Measurements from ENCODE around the gene ARHGAP44.

The ARHGAP44 gene

DNA sequence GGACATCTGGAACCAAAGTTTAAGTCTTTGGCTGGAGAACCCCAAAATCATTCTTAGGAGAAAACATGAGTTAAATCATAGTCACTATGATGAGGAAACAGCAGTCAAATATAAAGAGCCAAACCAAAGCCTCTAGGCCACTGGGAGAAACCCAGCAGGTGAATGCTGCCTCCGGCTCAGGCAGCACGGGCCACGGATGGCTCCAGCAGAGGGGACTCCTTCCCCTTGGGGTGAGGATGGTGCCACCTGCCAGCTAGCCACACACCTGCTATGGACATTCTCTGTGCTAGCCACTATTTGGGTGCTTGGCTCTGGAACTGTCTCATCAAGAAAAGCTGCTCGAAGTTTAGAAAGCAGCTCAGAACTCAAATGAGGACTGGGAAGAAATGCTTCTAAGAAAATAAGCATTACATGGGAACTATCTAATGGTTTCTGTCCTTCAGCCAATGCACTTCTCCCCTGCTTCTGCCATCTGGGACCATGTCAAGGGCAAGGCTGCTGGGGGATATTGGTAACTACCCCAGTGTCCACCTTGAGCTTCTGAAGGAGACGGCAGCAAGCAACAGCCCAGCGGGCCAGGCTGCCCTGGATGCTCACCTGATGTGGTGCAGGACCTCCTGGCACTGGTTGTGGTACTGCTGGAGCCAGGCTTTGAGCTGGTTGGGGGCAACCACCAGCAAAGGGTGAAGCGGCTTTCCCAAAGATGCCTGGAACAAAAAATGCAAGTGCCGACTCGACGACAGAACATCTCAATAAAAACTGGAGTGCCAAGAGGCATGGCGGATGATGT lies 206.0 kb downstream of the ARHGAP44 start:
- DNase-seq (ENCODE audit: low spot score): no peak

DNA sequence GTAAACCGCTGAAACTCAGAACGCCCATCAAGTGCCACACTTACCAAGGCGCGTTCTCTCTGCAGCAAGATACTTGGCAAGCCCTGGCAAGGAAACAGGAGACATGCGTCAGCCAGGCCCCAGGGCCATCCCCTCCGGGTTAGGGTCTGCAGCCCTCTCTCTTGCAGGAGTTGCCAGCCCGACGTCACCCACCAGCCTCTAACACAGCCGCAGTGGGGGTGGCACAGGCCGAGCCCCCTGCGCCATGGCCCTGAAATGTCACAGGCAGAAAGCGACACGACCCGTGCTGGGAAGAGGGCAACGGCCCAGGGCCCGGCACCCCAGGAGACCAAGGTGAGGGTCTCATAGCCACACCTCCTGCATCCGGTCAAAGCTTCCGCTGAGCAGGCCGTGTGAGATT lies 206.6 kb downstream of the ARHGAP44 start:
- DNase-seq (ENCODE audit: low spot score): no peak

DNA sequence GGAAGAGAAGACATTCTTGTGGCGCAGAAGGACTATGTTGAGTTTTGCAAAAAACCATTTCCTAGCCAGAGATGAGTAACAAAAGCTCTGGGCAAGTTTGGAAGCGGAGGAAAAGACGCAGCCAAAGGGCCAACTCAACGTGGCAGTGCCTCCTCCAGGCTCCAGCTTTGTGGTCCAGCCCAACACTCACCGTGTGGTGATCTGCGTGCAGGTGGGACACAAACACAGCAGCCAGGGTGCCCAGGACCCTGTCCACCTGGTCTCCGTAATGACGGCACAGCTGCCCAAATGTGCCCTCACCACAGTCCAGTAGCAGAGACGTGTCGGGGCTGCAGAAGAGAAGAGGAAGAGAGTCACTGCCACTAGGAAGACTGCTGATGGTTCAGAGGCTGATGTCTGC lies 207.1 kb downstream of the ARHGAP44 start:
- no peak for DNase-seq (ENCODE audit: low spot score)

DNA sequence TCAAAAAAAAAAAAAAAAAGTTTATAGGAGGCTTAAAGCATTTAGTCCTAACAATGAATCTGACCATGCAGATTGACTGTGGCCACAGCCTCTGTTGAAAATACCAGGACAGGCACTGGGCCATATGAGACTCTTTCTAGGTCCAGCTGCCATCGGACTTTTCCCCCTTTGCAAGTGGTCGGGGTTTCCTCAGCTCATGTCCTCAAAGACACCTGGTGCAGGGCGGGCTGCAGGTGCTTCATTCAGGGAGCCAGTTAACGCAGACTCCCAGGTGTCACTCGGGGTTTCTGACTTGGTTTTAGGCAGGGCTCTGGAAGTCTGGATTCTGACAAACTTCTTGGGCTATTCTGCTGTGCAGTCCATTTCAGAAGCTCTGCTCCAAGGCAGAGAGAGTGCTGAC lies 207.6 kb downstream of the ARHGAP44 start:
- no peak for DNase-seq (ENCODE audit: low spot score)

DNA sequence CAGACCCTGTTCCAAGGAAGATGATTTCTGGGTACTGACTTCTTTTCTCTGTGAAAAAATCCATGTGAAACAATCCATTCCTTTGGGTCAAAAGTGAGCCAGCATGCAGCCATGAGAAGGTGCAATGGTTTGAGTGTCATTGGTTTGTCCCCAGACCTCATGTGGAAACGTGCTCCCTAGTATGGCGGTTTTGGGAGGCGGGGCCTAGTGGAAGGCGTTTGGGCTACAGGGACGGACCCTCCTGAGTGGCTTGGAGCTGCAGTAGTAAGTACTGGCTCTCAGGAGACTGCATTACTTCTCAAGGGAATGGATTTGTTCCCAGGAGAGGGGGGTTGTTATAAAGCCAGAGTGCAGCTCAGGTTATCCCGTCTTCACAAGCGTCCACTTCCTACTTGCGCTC lies 209.2 kb downstream of the ARHGAP44 start:
- DNase-seq (ENCODE audit: low spot score): no peak

DNA sequence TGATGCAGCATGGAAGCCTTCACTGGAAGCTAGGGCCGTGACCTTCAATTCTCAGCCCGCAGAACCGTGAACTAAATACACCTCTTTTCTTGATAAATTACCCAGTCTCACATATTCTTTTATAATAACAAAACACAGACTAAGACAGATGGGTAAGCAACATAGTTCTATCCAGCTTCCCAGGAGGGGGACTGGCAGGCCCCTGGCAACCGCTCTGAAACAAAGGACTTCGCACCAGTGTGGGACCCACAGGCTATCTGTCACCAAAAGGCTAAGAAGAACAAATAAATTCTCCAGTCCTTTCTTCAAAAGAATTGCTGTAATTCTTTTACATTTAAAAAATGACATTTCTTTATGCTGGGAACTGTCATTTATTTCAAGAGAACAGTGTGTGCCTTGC lies 209.6 kb downstream of the ARHGAP44 start:
- no peak for DNase-seq (ENCODE audit: low spot score)

DNA sequence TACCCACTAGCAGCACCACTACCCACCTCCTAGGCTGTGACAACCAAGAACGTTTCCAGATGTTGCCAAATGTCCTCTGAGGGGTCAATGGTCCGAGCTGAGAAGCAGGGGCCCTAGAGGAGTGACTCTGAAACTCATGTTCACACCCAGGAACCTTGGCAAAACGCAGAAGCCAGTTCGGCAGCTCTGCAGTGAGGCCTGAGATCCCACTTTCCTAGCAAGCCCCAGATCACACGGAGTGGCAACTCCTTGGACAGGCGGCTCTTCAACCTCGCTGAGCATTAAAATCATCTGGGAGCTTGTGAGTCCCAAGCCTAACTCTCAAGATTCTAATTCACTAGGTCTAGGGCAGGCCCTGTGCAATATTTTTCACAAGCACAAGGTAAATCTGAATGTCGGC lies 211.3 kb downstream of the ARHGAP44 start:
- DNase-seq (ENCODE audit: low spot score): no peak

DNA sequence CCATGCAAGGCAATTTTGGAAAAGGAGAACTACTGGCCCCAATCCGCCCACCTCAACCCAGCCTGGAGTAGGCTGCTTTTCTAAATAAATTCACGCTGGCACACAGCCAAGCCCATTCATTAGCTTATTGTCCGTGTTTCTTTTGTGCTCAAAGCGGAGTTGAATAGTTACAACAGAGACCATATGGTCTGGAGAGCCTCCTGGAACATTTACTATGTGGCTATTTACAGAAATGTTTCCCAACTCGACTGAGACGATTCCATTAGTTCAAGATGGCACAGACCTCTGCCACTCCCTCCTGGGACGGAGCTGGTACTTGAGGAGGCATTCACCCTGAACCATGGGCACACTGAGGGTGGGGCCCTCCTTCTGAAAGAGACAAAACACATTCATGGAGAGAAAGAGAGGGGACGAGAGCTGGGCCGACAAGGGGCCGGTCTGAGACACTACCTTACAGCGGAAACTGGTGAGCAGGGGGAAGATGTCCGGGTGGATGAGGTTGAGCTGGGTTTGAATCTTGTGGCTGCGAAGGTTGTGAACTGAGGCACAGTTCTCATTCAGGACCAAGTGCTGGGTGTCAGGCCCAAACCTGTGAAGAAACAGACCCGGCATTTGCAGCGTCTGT lies 212.8 kb downstream of the ARHGAP44 start:
- no peak for DNase-seq (ENCODE audit: low spot score)

DNA sequence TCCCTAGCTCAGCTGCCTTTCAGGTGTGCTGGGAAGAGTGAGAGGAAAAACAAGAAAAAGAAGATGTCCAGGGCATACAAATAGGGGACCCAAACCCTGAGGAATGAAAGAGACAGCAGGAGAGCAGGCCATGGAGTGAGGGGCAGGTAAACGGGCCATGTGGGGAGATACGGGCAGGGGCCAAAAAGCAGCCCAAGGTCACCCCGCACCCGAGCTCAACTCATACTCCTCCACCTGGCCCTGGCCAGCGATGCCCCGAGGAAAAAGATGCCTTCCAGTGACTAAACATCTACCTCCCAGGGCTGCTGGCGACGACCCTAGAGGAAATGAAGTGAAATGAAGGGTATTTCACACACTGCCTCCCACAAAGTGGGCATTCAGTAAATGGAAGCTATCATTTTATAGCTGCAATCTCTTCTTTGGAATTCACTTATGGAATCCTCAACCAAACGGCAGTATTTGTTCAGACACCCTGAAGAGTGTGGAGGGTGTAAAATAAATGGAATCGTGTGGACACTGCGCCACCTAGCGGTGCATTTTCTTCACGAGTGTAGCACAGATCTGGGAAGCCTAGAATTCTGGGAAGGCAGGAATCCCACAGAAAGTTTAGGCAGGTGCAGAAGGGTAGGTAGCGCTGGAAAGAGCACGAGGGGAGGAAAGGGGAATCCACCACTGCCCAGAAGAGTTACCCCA lies 213.6 kb downstream of the ARHGAP44 start:
- peak; percentile 69 for DNase-seq (ENCODE audit: low spot score)

DNA sequence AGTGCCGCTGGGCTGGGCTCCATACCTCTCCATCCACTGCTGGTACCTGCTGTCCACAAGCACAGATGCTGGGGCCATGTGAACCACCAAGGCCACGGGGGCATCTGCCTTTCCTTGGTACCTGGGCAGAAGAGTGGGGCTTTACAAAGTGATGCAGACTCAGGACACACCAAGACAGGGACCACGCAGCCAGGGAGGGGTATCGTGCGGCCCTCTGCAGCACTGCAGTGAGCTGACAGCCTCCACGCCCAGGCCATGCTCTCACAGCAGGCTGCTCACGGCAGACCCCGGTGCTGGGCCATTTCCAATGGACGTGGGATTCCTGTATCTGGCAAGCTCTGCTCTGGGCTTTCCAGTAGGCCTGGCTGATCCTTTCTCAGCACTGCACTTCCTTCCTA lies 214.2 kb downstream of the ARHGAP44 start:
- no peak for DNase-seq (ENCODE audit: low spot score)

DNA sequence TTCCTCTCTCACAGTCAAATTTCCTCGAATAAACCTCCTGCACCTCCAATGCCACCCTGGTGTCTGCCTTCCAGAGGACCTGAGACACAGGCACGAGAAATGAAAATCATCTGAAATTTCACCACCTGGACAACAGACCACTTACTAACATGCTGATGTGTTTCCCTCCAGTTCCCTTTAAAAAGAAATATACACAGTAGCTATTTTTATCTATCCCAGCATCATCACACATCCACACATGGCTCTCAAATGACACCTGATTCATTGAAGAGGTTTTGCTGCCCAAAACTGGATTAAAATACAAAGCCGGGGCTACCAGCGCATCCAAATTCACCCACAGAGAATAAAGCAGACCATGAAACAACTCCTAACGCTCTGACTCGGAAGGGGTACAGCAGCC lies 214.6 kb downstream of the ARHGAP44 start:
- no peak for DNase-seq (ENCODE audit: low spot score)

DNA sequence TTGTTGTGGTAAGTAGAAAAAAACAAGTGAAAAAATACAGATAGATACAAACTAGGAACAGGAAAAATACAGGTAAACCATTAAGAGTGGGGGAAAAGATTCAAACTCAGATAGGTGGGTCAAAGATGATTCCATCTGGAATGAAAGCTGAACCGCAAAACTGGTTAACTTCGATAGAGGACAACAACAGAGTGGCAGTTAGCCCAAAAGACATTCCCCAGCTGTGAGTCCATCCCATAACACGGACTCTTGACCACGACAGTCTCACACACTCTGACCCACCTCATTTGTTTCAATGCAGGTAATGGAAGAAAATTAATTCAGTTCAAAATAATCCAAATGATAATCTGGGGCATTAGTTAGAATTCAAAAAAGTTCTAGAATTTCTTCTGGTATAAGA lies 215.0 kb downstream of the ARHGAP44 start:
- no peak for DNase-seq (ENCODE audit: low spot score)

DNA sequence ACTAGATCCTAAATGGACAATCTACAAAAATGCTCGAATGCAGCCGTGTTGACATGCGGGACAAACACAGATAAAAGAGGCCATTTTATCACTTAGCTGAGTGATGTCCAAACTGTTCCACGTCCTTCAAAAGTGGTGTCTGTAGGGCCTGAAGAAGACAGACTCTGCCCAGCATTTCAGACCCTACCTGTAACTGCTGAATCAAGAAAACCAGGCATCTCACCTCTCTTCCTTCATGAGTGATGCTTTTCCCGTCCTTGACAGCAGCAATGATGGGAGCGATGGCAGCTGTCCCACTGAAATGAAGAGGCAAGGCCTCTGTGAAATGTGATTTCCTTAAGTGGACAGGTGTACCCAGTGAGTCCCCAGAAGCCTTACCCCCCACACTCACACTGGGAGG lies 216.2 kb downstream of the ARHGAP44 start:
- no peak for DNase-seq (ENCODE audit: low spot score)

DNA sequence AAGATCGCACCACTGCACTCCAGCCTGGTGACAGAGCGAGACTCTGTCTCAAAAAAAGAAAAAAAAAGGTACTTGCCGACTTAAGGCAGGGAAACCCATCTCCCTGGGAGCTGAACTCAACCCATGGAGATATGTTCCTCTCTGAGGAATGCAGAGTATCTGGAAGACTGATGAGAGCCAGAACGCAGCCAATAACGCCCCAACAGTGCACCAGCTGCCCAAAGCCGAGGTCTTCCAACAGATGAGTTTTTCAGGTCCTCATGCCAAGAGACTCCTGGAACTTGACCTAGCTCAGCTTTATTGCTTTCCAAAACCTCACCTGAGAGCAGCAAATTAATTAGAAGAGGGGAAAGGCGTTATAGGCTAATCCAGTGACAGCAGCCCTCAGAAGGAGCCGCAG lies 219.2 kb downstream of the ARHGAP44 start:
- DNase-seq (ENCODE audit: low spot score): no peak

DNA sequence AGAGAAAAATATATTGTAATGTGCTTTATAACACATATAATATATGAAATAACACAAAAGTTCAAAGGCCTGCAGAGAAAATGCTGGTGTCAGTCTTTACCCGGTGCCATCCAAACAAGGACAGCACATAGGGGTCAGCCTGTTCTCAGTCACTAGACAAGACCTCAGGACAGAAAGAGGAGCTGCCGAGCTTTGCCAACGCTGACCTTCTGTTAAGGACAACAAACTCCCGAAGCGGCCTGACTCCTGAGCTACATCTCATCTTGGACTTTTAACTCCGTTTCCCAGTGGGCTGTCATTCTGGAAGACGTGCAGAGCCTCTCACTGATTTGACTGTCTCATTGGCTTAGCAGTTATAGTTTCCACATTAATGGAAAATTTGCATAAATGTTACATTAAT lies 221.7 kb downstream of the ARHGAP44 start:
- no peak for DNase-seq (ENCODE audit: low spot score)

DNA sequence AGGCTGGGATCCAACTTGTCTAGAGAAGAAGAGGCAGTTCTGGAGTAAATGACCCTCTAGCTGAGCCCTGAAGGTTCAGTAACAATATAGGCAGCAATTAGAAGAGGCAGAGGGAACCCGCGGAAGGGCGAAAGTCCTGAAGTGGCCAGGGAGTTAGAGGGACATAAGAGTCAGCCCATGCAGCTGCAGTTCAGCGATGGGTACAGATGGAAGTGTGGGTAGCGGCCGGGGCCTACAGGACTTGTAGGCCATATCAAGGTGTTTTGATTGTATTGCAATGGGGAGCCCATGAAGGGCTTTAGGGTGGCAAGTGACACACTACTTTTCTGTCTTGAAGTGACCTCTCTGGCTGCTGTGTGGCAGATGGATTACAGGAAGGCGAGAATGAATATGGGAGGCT lies 225.5 kb downstream of the ARHGAP44 start:
- no peak for DNase-seq (ENCODE audit: low spot score)

DNA sequence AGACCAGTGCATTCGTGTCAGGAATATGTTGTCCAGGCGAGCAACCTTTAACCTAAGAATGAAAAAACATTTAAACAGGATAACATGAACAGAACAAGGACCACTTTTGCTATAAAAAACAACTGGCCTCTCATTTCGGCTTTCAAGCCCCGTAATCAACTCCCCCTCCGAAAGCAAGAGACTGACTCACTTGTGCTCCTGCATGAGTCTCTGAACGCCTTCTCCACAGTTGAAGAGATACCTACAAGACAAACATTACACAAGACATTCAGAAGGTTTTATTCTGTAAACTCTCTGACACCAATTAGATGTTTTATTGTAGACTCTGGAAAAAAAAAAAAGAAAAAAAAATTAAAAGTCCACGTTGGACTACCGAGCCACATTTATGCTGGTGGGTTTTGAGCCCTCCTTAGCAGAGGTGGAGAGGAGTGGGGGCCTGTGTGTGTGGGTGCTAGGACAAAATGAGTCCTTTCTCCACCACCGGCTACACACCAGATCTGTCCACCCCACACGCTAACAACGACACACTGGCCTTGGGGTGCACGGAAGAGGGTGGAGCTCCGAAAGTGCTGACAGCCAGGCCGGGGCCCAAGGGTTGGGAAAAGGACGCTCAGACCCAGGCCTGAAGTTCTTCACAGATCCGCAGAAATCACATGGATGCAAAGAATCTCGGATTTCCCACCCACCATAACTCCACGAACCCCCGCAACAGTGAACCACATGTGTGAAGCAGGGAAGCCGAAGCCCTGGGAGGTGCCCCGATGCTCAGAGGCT lies 227.8 kb downstream of the ARHGAP44 start:
- DNase-seq (ENCODE audit: low spot score): no peak

DNA sequence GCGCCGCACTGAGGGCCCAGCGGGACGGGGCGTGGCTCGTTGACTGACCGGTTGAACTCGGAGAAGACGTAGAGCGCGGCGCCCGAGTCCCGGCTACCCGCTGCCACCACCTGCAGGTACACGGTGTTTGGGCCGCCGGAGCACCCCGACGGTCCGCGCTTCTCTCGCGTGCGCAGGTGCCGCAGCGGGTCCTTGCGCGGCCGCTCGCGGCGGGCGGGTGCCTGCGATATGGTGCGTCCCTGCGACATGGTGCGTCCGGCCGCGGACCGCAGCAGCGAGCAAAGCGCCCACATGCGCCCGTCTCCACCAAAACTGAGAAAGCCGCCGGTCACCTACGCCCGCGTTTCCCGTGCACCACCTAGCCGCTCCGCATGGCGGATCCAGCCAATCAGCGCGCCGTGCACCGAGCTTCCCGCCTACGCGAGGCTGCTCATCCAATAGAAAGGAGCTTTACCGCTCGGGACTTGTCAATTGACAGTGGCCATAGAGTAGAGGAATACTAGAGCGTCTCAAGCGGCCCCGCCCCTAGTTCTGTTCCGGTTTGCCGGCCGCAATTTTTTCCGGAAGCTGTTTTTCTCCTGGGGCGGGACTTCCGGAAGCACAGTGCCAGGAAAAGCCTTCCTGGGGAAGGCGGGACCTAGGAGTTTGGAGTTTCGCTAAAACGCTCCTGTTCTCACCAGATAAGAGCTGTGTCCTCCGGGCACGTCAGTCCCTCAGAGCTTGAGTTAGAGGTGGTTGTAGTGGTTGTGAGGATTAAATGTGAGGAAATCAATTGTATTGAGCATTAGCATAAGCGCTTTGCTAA lies 228.6 kb downstream of the ARHGAP44 start, which contains the start of gene ELAC2:
Gene ELAC2 (minus strand): TSS at position 373 of the 805 bp plus-strand sequence. CDS start 80 bp downstream, at position 293.
- DNase-seq (ENCODE audit: low spot score): peak; percentile 98

DNA sequence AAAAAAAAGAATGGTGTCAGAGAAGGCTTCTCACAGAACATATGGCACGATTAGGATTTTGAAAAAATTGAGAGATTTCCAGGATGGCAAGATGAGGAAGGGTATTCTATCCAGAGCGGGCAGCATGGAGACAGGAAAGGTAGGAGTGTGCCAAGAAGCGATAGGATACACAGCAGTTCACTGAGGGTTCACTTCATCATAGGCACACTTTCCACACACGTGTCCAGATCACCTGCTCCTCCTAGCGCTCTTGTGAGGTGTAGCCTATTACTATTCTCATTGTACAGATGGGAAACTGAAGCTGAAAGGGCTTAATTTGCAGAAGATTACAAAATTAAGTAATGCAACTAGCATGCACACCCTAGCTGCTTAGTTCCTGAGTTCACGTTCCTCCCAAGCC lies 234.7 kb downstream of the ARHGAP44 start:
- DNase-seq (ENCODE audit: low spot score): no peak

DNA sequence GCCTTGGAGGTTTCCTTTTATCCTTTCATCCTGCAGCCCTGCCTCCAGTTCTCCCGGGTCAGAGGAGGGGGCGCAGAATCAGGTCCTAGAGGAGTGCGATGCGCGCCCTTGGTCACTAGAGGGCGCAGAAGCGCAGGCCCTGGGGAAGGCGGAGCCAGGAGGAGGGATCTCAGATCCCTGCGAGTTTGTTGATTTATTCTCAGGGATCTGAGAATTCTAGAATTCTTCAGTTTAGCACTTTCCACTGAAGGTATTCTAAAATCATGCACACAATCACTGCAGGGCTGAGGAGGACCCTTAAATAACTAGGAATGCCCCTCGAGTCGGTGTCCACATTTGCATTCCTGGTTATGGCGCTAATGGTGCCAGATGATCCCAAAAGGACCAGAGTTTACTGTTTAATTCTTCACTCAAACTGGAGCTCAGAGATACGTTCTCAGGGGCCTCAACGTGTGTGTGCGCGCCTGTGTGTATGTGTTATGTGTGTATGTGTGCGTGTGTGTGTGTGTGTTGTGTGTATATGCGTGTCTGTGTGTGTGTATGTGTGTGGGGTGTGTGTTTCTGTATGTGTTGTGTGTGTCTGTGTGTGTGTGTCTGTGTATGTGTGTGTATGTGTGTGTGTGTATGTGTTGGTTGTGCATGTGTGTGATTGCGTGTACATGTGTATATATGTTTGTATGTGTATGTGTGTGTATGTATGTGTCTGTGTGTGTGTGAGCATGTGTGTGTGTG lies 235.4 kb downstream of the ARHGAP44 start:
- DNase-seq (ENCODE audit: low spot score): peak; percentile 40

DNA sequence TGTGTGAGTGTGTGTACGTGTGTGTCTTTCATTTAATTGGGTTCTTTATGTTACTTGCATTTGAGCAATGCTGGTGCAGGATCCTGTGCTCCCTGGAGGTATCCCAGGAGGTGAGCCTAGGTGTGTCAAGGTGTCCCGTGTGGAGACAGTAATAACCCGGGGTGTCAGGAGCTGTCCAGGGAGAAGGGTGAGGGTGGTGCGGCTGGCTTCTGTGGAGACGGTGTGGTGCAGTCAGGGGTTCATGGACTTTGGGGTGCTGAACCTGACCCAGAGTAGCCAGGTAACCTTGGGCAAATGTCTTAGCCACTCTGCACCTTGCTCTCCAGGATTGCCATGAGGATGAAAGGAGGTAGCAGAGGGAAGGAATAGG lies 235.9 kb downstream of the ARHGAP44 start:
- DNase-seq (ENCODE audit: low spot score): no peak

Measured in kidney capillary endothelial cell (primary cell).